Activated naive CD4-positive, alpha-beta T cell treated with anti-CD3 and anti-CD28 coated beads, Interleukin-2, amount 50 U/mL, for 24 hours (primary cell): Measurements from ENCODE around the gene RBM19.

ENCODE experiments used
- H3K27ac Mint-ChIP-seq: one replicate; pipeline ENCODE4 v1.8.0; 2021; ENCODE audit warnings: mild to moderate bottlenecking, mixed read lengths
- H3K27me3 Mint-ChIP-seq: one replicate; pipeline ENCODE4 v1.8.0; 2021; ENCODE audit warnings: mixed read lengths
- H3K36me3 Mint-ChIP-seq: one replicate; pipeline ENCODE4 v1.8.0; 2021; ENCODE audit warnings: mixed read lengths
- H3K4me1 Mint-ChIP-seq: one replicate; pipeline ENCODE4 v1.8.0; 2021; ENCODE audit warnings: mixed read lengths
- H3K4me3 Mint-ChIP-seq: one replicate; pipeline ENCODE4 v1.8.0; 2021; ENCODE audit warnings: mild to moderate bottlenecking, mixed read lengths
- H3K9me3 Mint-ChIP-seq: one replicate; pipeline ENCODE4 v1.8.0; 2021; ENCODE audit warnings: mixed read lengths

The RBM19 gene

DNA sequence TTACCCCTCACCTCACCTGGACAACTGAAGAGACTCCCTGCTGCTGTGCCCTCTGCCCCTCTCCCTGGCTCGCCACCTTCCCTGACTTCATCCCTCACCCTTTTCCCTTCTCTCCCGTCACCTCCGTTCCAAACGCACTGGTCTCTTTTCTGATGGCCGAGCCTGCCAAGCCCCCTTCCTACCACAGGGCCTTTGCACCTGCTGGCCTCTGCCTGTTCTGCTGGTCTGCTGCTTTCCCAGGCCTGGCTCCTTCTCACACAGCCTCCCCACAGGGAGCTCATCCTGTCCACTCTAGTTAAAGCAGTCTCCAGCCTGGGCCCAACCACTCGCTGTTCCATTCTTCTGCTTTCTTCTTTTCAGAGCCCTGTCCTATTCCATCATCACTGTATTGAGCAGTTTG, 34.6 kb downstream of the RBM19 start:
- H3K27ac Mint-ChIP-seq = peak overlapping the region; percentile 15
- no peak overlapping the region for H3K4me3 Mint-ChIP-seq
- no peaks in the 10 kb centered on the region for H3K27me3 Mint-ChIP-seq
- H3K4me1 Mint-ChIP-seq = peaks cover 19% of the 10 kb centered on the region
- no peaks in the 10 kb centered on the region for H3K9me3 Mint-ChIP-seq
- H3K36me3 Mint-ChIP-seq = peaks cover 37% of the 10 kb centered on the region

DNA sequence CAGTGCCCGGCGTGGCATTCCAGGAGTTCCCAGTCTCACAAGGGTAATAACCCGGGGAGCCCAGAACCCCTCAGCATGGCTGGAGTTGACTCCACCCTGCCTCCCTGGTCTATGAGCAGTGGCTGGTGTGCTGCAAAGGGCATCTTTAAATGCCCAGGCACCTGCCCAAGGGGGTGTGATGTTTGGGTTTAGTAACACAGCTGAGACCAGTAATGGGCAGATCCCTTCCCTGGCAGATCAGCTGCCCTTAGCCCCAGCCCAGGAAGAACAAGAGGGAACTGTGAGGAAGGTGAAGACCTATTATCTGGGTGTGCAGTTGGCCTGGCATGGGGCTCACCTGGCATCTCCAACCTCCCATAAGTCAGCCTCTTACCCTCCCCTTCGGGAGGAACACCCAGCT, 35.9 kb downstream of the RBM19 start:
- Mint-ChIP-seq H3K4me1 (peaks cover 20% of the 10 kb centered on the region), H3K36me3 (peaks cover 40% of the 10 kb centered on the region), H3K27me3 (no peaks in the 10 kb centered on the region), H3K9me3 (no peaks in the 10 kb centered on the region), H3K4me3 (no peak overlapping the region), H3K27ac (no peak overlapping the region)

DNA sequence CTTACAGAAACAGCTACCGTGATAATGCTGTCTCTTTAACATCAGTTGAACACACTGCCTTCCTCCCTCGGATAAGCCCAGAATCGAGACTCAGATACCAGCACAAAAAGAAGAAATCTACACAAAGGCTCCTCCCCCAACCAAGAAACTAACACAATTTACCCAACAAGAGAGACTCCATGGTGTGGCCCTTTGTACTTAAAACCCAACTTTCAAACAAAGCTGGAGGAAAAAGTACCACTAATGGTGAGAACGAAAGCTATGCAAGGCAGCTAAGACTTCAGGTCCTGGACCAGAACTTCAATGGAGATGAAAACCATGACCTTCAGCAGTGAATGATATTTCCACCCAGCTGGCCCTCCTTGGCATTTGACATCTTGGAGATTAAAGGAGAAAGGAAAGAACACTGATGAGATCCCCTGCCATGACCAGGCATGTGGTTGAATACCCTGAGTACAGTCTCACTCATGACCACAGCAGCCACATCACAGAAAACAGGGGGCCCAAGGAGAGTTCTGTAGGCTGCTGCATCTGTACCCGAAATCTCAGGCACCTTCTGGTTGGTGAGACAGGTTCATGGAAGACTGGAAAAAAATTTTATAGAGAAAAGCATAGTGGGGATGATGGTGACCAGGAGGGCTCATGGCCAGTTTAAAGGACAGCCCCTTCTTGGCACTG, 36.7 kb downstream of the RBM19 start:
- H3K27ac Mint-ChIP-seq = no peak overlapping the region
- H3K4me1 Mint-ChIP-seq = peaks cover 20% of the 10 kb centered on the region
- H3K27me3 Mint-ChIP-seq = no peaks in the 10 kb centered on the region
- no peak overlapping the region for H3K4me3 Mint-ChIP-seq
- H3K36me3 Mint-ChIP-seq = peaks cover 35% of the 10 kb centered on the region
- no peaks in the 10 kb centered on the region for H3K9me3 Mint-ChIP-seq

DNA sequence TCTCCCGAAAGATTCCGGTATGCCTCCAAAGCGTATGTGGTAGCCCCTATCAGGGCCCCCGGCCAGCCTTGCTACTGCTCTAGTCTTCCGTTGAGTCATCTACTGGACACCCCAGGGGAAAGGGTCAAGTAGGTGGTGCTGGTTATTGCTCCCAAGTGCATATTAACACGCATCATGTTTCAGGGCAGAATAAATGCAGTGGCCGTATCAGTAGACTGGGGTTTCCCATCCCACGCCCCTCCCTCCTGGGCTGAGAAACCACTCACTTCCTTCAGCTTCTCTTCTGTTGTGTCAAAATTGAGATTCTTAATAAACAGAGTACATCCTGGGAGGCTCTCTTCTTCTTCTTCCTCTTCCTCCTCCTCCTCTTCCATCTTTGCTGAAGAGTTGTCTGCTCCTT, 39.3 kb downstream of the RBM19 start:
- no peaks in the 10 kb centered on the region for H3K9me3 Mint-ChIP-seq
- no peak overlapping the region for H3K27ac Mint-ChIP-seq
- H3K4me3 Mint-ChIP-seq = no peak overlapping the region
- H3K36me3 Mint-ChIP-seq = peaks cover 31% of the 10 kb centered on the region
- no peaks in the 10 kb centered on the region for H3K27me3 Mint-ChIP-seq
- H3K4me1 Mint-ChIP-seq = peaks cover 20% of the 10 kb centered on the region

DNA sequence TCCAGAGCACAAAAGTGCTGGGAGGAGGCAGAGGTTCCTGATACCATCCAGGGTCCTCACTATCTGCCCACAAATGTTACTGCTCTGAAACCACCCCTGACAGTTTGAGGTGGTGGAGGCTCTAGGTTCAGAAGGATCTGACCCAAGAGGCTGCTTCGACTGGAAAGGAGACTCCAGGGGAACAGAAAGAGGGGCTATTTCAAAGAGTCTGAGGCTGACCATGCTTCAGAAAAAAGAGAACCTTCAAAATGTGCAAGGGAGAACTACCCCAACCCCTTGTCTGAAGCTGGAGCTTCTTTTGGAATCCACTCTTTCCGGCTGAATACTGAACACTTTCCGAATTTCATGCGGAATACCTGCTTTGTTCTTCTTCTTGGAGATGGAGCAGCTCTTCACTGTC, 41.8 kb downstream of the RBM19 start:
- Mint-ChIP-seq H3K9me3 (no peaks in the 10 kb centered on the region), H3K27ac (no peak overlapping the region), H3K36me3 (peaks cover 27% of the 10 kb centered on the region), H3K4me1 (peaks cover 8% of the 10 kb centered on the region), H3K4me3 (no peak overlapping the region), H3K27me3 (no peaks in the 10 kb centered on the region)

DNA sequence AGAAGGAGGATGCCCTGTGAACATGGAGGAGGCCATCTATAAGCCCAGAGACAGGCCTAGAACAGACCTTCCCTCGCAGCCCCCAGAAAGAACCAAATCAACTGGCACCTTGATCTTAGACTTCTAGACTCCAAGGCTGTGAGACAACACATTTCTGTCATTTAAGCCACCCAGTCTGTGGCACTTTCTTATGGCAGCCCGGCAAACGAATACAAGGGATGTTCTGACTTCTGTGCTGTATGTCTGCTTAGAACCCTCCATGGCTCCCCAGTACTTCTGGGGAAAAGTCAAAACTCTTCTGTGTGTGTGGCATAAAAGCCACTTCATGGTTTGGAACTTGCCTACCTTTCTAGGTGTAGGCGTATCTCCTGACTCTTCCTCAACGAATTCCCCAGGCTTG, 42.9 kb downstream of the RBM19 start:
- peaks cover 26% of the 10 kb centered on the region for H3K36me3 Mint-ChIP-seq

DNA sequence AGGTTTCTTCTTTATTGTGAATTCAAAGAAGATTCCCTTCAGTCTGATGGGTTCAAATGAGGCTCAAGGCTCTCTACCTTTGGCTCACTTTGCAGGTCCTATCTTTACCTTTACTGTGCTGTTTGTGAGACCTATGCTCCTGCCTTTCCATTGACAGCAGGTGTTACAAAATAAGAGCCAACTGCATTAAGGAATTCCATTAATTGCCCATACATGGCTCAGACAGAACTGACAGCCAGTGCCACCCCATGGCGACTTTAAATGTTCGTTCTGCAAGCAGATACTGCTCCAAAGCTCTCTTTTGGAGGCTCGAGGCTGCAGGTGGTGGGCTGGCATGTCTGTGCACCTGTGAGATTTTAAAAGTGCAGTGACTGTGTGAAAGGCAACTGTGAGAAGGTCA, 44.7 kb downstream of the RBM19 start:
- H3K9me3 Mint-ChIP-seq = no peaks in the 10 kb centered on the region
- peaks cover 22% of the 10 kb centered on the region for H3K36me3 Mint-ChIP-seq
- no peaks in the 10 kb centered on the region for H3K27me3 Mint-ChIP-seq
- peaks cover under 1% of the 10 kb centered on the region for H3K4me1 Mint-ChIP-seq
- H3K4me3 Mint-ChIP-seq = no peak overlapping the region
- H3K27ac Mint-ChIP-seq = no peak overlapping the region

More for the DNA sequence above, 42.9 kb downstream of the RBM19 start:
- H3K9me3 Mint-ChIP-seq = no peaks in the 10 kb centered on the region
- no peak overlapping the region for H3K27ac Mint-ChIP-seq
- H3K27me3 Mint-ChIP-seq = no peaks in the 10 kb centered on the region
- H3K4me3 Mint-ChIP-seq = no peak overlapping the region
- H3K4me1 Mint-ChIP-seq = peaks cover 4% of the 10 kb centered on the region

DNA sequence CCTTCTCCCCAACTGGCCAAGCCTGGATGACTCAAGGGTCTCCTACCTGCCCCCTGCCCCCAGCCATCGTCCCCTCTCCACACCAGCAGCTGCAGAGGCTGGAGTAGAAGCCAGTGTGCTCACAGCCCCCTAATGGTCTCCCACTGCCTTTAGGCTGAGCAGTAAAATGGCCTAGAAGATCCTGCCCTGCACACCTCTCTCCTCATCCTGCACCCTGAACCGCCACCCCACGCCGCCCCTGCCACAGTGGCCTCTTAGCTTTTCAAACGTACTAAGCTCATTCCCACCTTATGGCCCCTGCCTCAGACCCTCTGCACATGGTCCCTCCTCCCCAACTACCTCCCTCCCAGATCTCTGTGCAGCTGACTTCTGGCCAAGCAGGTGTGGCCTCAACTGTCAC, 46.3 kb downstream of the RBM19 start:
- H3K27me3 Mint-ChIP-seq = no peaks in the 10 kb centered on the region
- no peaks in the 10 kb centered on the region for H3K4me1 Mint-ChIP-seq
- H3K9me3 Mint-ChIP-seq = no peaks in the 10 kb centered on the region
- H3K4me3 Mint-ChIP-seq = no peak overlapping the region
- no peak overlapping the region for H3K27ac Mint-ChIP-seq
- H3K36me3 Mint-ChIP-seq = peaks cover 23% of the 10 kb centered on the region

DNA sequence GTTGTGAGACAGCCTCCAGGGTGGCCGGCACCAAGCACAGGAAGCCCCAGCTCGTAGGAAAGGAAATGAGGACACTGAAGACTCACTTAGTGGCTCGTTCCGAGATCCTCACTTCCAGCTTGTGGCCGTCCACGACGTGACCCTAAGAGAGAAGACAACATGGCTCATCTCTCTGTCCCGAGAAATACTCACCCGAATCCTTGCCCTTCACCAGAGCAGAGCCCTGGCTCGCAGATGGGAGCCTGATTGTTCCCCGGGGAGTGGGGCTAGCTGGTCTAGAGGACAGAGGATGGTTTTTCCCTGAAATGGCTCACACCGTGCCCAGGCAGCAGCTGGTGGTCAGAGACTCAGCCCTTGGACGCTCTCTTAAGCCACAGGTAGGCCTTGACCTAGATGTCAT, 47.8 kb downstream of the RBM19 start:
- Mint-ChIP-seq H3K4me3 (no peak overlapping the region), H3K9me3 (no peaks in the 10 kb centered on the region), H3K36me3 (peaks cover 23% of the 10 kb centered on the region), H3K27me3 (no peaks in the 10 kb centered on the region), H3K4me1 (no peaks in the 10 kb centered on the region), H3K27ac (no peak overlapping the region)

DNA sequence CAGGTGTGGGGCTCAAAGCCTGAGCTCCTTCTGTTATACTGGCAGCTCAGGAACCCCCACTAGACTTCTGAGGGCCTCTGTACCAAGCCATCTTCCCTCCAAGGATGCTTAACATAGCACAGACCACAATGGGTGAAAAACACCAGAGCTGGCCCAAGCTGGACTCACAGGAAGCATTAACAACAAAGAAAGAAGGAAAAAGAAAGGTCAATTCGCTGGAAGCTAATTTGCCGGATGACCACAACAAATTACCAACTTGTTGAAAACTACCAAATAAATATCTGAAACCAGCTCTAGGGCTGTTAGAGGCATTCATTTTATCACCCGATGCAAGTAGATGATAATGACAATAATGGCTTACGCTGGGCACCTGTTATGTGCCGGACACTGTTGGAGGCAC, 48.7 kb downstream of the RBM19 start:
- H3K36me3 Mint-ChIP-seq = peaks cover 23% of the 10 kb centered on the region
- no peaks in the 10 kb centered on the region for H3K9me3 Mint-ChIP-seq
- no peak overlapping the region for H3K4me3 Mint-ChIP-seq
- H3K27me3 Mint-ChIP-seq = no peaks in the 10 kb centered on the region
- H3K27ac Mint-ChIP-seq = no peak overlapping the region
- no peaks in the 10 kb centered on the region for H3K4me1 Mint-ChIP-seq

DNA sequence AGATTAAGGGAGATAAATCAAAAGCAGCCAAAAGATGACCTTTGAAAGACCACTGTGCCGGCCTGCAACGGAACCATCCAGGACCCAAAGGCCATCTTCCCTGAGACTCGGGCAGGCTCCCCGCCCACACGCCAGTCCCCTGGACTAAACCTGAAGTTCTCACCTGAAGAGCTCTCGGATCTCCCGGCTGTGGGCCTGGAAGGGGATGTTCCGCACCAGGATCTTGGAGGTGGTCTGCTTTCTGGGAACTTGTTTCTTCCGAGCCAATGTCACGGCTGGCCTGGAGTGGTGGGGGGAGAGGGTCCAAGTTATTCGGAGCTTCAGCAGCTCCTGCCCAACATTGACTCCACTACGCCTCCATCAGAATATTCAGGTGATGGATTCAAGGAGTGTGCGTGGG, 51.3 kb downstream of the RBM19 start:
- H3K4me1 Mint-ChIP-seq = no peaks in the 10 kb centered on the region
- peaks cover 16% of the 10 kb centered on the region for H3K36me3 Mint-ChIP-seq
- no peak overlapping the region for H3K27ac Mint-ChIP-seq
- H3K27me3 Mint-ChIP-seq = no peaks in the 10 kb centered on the region
- H3K4me3 Mint-ChIP-seq = no peak overlapping the region
- H3K9me3 Mint-ChIP-seq = no peaks in the 10 kb centered on the region

DNA sequence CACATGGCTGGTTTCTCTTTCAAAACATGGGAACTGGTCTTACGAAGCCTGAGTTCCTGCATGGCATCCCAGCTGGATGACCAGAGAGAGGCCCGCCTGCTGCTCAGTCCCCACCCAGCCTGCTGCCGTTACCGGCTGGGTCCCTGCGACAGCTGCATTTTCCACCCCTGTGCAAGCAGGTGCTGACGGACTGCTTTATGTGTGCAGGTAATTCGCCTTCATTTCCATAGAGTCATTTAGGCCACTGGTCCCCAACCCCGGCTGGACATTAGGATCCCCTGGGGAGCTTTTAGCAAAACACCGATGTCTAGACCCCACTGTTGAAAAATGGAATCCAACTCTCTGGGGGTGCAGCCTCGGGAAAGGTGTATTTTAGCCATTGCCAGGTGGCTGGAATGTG, 51.9 kb downstream of the RBM19 start:
- H3K36me3 Mint-ChIP-seq = peaks cover 16% of the 10 kb centered on the region

DNA sequence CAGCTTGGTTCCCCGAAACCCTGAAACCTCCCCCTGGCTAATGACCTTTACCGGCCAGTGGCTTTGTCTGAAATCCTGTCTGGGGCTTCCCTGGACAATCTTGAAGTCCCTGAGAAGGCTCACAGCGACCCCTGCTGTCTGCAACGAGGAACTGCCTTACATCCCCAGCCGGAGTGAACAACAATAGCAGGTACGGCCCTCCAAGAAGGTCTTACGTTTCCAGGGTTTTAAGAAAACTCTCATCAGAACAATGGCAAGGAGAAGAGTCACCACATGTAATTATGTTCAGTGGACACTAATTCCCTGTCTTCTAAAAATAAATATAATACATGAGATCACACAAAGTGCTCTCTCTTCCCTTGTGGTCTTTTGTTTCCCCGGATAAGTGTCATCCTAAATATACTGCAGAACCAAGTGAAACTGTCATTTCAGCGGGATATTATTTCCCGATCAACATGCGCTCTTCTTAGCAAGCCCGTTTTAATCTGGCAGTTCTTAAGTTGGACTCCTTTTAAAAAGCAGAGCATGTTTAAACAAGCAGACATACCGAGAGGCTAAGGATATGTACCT, 53.3 kb downstream of the RBM19 start:
- Mint-ChIP-seq H3K27ac (no peak overlapping the region), H3K9me3 (no peaks in the 10 kb centered on the region), H3K4me1 (no peaks in the 10 kb centered on the region), H3K27me3 (no peaks in the 10 kb centered on the region), H3K4me3 (no peak overlapping the region), H3K36me3 (peaks cover 16% of the 10 kb centered on the region)

More for the DNA sequence above, 51.9 kb downstream of the RBM19 start:
- H3K9me3 Mint-ChIP-seq = no peaks in the 10 kb centered on the region
- no peaks in the 10 kb centered on the region for H3K4me1 Mint-ChIP-seq
- H3K4me3 Mint-ChIP-seq = no peak overlapping the region
- H3K27me3 Mint-ChIP-seq = no peaks in the 10 kb centered on the region
- H3K27ac Mint-ChIP-seq = no peak overlapping the region

DNA sequence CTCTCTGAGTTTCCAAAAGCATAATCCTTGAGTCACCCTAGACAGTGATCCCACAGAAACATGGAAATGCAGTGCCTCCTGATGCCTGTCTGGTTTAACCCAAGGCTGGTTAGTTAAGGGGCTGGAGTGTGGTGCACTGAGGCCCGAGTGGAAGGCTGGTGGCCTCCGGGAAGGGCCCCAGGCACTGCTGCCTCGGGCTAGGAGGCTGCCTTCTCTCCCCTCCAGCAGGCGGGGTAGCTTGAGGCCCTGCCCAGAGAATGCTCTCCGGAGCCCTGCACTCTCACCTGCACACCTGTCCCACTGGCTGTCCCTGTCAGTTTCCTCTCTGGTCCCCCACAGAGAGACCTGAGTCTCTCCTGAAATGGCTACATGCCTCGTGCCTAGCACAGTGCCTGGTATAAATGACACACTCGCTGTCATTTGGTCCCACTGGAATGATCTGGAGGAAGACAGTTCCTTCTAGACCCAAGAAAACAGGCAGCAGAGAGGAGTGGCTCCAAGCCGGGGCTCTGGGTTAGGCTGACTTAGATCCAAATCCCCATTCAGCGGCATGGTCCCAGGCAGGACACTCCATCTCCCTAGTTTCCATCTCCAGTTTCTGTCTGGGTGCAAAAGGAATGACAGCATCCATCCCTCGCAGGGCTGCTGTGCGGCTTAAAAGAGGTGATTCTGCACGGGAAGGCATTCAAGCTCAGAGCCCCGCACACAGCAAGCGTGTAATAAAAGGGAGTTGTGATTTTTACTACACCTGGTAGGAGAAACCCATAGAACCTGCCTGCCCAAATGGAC, 54.0 kb downstream of the RBM19 start:
- Mint-ChIP-seq H3K36me3 (peaks cover 16% of the 10 kb centered on the region), H3K27ac (no peak overlapping the region)

DNA sequence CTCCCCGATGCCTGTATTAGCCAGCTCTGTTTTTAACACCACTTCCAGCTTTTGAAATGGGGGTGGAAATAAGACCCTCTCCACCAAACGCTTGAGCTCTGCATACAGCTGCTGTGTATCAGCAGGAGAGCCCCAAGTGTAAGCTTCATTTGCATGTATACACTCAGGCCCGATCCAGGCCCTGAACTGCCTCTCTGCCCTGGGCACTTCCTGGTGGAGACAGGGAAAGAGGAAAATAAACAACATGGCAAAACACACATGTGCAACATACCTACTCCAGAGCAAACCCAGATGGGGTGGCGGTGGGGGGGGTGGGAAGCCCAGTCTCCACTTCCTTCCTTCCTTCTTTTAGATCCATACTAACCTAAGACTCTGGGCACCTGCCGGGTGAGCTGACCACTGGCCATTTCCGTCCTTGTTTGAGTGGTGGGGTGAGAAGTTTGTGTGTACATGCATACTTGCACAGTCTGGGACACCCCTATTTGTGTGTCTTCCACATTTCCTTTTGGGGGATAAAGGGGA, 55.3 kb downstream of the RBM19 start:
- H3K9me3 Mint-ChIP-seq = no peaks in the 10 kb centered on the region
- peaks cover 20% of the 10 kb centered on the region for H3K36me3 Mint-ChIP-seq
- no peak overlapping the region for H3K4me3 Mint-ChIP-seq
- no peak overlapping the region for H3K27ac Mint-ChIP-seq
- H3K27me3 Mint-ChIP-seq = no peaks in the 10 kb centered on the region
- no peaks in the 10 kb centered on the region for H3K4me1 Mint-ChIP-seq

More for the DNA sequence above, 54.0 kb downstream of the RBM19 start:
- no peaks in the 10 kb centered on the region for H3K9me3 Mint-ChIP-seq
- H3K27me3 Mint-ChIP-seq = no peaks in the 10 kb centered on the region
- no peak overlapping the region for H3K4me3 Mint-ChIP-seq
- no peaks in the 10 kb centered on the region for H3K4me1 Mint-ChIP-seq

DNA sequence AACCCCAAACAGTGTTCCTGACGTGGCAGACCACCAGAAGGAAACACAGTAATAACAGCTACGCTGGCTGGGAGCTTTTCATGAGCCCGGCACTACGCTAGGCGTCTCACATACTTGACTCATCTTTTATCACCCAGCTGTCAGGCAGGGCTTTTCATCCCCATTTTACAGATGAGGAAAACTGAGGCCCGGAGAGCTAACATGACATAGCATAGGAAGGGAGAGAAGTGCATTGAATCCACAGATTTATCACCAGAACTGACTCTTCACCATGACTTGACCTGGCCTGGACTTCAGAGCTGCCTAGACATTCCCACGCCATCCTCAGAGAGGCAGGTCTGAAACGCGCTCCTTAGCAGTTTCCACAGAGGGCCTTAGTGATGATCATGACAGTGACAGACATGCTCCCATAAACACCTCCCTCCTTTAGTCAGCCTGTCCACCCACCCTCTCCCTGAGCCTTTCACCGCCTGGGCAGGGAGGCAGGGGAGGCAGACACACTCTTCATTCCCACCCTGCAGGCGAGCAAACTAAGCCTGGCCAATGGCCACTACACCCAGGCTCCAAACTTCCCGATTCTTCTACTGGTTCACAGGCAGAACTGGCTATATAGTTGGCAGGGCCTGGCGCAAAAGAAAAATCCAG, 56.2 kb downstream of the RBM19 start:
- Mint-ChIP-seq H3K4me1 (no peaks in the 10 kb centered on the region), H3K27me3 (no peaks in the 10 kb centered on the region), H3K9me3 (no peaks in the 10 kb centered on the region), H3K36me3 (peaks cover 21% of the 10 kb centered on the region), H3K27ac (no peak overlapping the region), H3K4me3 (no peak overlapping the region)
